Activated CD8-positive, alpha-beta memory T cell treated with anti-CD3 and anti-CD28 coated beads for 4 hours (primary cell): Measurements from ENCODE around the gene CAMK4.
"Not testable (repeated sequence)": the region's sequence is repeated elsewhere in the genome, so short reads cannot be mapped to it uniquely, and the experiment has no call there.

Experiments used
- DNase-seq, 2 donors: peaks; one replicate each; pipeline ENCODE4 v3.0.0-alpha.2; 2020; ENCODE audit warnings: low read depth in 2 of 2

CAMK4 gene

DNA sequence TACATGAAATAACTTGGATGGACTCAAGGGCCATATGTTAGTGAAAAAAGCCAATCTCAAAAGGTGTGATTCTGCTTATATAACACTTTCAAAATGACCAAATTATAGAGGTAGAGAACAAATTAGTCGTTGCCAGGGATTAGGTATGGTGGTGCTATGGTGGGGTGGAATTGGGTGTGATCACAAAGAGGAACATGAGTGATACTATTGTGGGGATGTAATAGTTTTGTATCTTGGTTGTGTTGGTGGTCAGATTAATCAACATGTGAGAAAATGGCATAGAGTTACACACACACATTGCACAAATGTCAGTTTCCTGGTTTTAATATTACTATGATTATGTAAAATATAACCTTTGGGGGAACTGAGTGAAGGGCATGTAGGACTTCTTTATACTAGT is 31.9 kb downstream of the CAMK4 start:
- DNase-seq = no peak

DNA sequence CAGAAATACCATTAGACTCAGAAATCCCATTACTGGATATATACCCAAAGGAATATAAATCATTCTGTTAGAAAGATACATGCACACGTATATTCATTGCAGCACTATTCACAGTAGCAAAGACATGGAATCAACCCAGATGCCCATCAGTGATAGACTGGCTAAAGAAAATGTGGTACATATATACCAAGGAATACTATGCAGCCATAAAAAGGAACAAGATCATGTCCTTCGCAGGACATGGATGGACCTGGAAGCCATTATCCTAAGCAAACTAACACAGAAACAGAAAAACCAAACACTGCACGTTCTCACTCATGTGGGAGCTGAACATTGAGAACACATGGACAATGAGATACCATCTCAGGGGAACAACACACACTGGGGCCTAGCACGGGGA is 33.4 kb downstream of the CAMK4 start:
- not testable (repeated sequence) for DNase-seq

DNA sequence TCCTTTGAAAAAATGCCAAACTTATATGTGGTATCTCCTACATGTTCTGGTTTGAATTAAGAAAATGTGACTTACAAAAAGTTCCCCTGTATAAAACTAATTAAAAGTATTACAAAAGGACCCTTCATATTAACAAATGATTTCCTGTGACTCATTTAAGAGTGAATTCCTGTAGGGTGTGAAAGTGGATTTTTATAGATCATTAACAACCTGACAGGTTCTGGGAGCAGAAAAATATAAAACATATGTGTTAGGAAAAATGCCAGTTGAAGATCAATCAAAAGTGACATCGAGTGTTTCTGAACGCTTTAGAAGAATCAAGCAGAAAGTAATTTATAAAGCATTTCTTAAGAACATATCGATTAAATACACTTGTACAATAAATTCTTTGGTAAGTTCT is 35.5 kb downstream of the CAMK4 start:
- DNase-seq = no peak

DNA sequence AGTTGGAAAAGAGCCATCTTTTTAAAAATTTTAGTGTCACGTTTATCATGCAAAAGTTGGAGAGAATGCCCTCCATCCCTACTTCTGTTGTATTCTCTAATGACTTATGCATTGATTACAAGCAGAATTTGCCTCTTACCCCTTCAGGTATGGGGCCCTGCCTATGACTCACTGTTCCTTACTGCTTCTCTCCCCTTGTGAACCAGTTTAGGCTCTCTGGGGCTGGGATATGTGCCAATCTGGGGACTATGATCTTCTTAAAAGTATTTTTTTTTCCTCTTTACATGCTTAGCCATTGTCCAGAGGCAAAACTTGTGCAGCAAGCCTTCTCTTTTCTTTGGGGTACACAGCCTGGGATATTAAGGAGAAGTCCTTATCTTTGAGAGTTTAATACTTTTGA is 37.4 kb downstream of the CAMK4 start:
- DNase-seq = no peak

DNA sequence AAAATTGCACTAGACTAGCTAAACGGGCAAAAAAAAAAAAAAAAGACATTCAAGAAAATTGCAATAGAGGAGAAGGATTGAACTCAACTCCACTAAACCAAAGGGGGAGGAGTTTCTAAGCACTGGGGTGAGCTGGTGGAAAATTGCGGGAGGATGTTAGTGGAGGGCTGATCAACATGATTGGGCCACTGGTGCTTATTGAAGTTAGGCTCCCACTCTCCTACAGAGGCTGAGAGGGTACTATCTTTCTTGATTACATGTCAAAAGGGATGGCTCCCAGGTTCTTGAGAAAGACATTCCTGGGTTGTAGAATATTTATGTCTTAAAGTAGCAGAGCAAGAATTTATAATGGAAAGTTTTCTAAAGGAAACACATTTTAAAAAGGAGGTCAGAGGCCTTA is 38.0 kb downstream of the CAMK4 start:
- no peak for DNase-seq

DNA sequence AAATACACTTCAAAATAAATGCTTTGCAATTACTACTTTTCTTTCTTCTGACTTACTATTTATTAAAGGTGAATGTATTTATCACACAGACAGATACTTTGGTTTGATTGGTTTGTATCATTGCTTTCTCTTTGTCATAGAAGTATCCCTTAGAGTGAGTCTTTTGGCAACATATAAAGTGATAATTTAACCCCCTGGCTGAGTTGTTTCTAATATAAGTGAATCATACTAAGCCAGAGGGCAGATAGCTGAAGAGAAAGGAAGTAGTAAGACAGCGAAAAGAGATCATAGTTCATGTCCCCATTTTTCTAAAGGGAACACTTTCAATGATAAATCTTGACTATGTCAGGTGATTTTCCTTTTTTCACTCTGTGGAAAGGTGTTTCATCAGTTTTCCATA is 38.6 kb downstream of the CAMK4 start:
- DNase-seq = no peak

DNA sequence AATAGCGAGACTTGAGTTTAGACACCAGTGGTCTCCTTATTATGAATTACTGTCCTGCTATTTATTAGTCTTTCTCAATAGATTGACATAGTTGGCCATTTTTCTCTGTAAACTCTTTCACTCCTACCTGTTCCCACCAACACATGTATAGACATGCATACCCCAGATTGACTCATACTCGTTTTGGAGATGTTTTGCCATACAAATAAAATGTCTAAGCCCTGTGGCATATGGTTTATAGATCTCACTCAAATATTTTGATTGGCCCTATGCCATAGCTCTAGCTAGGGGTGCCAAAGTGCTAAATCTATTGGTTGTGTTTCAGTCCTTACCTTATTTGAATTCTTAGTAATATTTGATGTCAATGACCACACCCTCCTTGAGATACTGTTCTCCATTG is 42.3 kb downstream of the CAMK4 start:
- DNase-seq = no peak

DNA sequence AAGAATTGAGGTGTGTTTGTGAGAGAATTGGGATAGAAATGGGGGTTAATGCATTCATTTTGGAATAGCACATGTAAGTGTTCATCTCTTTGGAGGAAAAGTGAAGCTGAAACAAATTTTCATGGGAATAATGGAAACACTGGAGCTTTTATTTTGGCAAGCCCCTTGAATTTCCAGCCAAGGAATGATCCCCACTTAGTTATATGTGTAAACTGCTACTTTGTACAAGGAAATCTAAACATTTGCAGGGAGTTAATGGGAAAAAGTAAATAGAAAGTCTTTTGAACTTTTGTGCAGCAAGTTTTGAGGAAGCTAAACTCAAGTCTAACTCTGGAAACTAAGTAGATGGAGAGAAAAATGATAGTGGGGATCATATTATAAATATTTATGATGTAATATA is 44.1 kb downstream of the CAMK4 start:
- no peak for DNase-seq

DNA sequence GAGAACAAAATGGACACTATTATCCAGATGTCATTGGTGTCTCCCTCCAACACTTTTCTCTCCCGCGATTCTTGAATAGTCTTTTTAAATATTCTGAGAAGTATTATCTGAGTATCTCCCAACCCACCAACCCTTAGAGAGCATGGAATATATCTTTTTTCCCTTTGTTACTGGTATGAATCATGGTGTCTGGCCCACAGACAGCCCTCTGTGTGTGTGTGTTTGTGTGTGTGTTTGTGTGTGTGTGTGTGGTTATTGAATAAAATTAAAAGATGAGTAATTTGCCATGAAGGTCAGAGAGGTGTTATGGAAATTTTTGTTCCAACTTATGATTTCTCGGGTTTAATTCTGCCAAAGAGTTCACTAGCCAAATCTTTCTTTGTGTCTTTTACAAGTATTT is 47.7 kb downstream of the CAMK4 start:
- no peak for DNase-seq

DNA sequence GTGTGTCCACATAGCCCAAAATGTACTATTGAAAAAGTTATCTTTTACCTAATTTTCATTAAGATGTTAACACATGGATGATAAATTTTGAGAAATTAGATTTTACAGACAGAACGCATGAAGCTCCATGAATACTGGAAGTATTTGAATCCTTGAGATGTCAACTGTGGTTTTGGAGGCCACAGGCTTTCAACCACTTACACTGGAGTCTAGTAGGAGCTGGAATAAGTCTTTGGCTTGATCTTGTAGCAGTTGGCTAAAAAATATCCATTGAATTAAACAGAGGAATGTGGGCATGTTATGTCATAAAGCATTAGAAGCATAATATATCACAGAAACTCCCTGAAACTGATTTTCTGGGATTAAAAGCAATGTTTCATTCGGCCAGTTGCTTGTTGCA is 52.9 kb downstream of the CAMK4 start:
- DNase-seq = no peak

DNA sequence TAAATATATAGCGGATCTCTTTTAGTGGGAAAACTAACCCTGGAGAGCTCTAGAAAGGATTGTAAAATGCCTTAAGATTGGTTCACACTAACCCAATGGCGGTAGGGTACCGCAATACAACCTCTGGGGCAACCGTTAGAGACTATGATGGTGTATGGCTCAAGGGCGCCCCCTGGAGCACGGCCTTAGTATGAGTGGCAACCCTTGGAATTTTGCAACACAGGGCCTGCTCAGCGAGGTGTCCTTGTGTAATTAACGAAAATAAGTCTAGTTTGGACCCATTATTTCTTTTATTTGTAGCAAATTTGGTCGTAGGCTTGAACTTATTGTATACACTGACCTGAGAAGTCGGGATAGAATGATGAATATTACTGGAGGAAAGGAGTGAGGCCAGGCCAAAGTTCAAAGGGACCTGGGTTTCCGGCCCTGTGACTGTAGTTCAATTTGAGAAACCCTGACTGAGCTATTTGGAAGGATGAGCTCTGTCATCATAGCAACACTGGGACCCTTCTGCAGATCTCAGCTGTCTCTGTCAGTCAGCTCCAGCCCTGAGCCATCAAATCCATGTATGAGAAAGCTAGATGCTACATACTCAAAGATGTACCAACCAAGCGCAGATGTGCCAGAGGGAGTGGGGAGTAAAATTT is 54.8 kb downstream of the CAMK4 start:
- peak; percentile 76 for DNase-seq

DNA sequence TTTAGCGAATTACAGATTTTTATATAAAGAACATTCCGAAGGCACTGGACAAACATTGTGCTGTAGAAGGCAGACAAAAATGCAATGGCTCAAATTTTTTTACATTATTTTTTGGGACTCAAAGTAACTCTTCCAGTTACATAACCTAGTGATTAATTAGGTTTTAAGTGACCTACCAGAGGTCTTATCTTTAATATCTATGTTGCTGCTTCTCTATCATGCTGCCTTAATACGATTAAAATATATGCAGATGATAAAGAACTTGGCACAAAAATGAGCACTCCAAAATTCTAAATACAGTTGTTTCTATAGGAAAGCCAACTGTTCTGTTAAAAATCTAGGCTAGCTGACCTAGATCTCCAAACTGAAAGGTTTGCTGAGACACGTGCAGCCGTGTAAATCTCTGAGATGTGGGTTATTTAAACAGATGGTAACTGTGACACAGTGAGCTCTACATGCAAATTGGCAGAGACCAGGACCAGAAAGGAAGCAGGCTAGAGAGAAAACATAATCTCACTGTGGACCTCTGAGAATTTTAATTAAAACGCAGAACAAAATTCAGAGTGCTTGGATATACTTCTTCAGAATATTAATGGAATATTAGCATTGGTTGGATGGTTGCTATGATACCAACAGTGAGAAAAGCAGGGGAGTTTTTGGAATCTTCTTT is 56.2 kb downstream of the CAMK4 start:
- DNase-seq = no peak

DNA sequence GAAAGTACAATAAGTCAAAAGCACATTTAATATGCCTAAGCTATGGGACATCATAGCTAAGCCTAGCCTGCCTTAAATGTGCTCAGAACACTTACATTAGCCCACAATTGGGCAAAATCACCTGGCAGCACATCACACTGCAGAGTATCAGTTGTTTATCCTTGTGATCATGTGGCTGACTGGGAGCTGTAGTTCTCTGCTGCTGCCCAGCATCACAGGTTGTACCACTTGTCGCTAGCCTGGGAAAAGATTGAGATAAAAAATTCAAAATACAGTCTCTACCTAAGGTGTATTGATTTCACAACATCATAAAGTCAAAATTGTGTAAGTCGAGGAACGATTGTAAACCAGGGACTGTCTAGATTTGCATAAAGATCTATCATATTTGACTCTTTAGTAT is 58.6 kb downstream of the CAMK4 start:
- no peak for DNase-seq

DNA sequence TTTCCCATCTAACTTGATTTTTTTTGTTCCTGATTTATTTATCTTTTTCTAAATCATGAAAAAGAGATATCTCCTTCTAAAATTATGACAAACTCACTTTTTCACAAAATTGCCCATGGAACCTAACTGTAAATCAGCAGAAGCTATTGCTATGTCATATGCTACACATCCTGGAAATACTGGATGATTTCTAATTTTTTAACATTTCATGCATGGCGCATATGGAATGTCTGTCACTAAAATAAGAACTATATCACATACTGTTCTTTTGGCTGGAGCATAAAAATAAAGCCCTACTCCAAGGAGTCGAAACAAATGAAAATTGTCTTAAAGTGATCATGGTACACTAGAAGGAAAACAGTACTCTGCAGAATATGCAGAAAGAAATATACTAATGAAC is 60.6 kb downstream of the CAMK4 start:
- no peak for DNase-seq

DNA sequence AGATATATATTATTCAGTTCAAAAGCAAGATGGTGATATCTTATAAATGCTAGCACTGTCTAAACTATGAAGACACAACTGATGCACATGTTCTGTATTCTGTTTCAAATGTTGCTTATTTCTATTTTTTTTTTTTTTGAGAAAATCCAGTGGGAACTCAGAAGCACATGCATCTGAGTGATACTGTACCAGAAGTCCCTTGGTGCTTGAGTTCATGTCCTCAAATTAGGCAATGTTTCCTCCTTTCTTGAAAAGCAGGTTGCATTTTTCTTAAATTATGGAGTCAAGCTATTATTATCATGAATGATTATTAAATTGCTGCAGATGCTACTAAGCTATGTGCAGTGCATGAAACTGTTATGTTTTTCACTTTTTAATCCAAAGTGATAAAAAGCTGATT is 70.4 kb downstream of the CAMK4 start:
- DNase-seq = no peak

DNA sequence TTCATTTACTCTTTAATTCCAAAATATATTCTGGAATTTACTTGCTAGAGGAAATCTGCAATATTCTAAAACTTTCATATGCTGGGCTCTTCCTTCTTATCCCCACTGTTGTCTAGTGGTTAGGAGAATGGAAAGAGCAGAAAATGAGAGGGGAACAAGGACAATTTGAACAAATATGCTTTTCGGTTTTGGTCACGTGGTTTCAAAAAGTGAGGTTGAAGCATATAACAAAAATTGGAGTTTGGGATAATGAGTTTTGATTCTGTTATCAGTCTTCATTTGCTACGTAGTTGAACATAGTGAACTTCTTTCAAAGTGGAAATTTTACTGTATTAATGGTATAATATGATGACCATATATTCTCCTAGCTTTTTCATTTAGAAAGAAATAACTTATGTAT is 71.5 kb downstream of the CAMK4 start:
- DNase-seq = no peak

DNA sequence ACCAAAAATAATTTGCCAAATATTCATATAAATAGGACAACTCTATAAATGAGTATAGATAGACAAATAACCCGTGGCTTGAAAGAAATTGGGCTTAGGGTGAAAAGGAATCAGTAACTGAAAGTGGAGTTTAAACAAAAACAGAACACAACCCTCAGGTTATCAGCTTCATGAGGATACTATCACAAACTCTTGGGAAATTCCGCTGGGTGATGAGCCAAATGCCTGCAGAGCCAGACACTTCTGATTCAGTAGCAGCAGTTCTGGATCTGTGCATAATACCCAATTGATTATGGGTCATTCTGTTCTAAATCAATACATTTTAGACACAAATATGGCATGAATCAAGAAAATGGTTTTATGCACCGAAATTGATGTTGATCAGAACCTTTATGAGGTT is 72.4 kb downstream of the CAMK4 start:
- DNase-seq = no peak

DNA sequence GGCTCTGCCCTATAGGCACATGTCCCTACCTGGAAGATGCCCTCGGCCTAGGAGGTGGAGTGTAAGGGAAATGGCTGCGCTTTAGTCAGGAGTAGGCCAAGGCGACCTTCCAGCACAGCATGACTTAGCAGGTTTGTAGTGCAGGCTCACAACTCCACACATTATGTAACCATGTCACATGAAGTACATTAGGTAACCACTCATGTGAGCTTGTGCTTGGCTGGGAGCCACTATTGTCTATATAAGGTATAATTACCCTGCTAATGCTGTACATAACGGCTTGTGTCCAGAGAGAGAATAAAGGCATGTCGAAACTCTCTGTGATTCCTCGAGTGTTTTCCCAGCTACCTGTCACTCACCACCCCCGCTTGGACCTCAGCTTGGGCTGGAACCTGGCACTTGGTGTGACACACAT is 74.9 kb downstream of the CAMK4 start:
- no peak for DNase-seq

DNA sequence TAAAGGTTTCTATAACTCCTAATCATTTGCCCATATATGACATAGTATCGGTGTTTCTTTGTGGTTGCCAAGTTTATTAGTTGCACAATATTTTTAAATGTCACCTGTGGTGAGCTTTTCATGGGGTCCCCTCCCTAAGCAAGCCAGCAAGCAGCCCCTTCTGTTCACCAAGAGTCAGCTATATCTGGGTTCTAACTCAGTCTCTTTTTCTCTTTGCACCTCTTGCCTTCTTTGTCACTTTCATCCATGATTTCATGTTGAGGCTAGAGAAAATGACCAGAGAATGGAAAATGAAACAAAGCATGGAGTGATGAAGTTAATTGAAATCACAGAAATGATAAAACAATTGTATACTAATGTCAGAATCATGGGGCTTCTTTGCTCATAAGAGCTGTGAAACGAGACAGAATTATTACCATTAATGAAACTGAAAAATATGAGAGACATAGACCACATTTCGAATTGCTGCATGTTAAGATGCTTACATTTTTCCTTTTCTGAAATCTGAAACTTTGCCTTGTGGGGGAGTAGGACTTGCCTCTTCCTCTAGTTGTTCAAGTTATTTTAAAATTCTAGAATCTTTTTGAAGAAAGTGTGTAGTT is 75.7 kb downstream of the CAMK4 start:
- no peak for DNase-seq

DNA sequence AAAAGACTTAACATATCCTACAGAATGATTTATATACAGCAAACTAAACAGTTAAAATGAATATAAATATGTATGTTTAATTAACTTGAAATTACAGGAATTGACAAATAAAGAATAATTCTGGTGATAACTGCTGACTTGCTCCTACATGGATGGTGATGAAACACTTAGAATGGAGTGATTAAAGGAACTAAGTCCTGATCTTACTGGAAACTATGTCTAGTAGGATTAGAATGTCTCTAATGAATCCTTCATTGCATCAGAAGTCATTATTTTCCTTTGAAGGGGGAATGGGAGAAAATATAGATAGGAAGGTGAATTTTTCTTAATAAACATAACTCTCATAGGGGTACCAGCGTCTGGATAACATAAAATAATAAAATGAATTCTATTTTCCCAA is 77.1 kb downstream of the CAMK4 start:
- DNase-seq = no peak

DNA sequence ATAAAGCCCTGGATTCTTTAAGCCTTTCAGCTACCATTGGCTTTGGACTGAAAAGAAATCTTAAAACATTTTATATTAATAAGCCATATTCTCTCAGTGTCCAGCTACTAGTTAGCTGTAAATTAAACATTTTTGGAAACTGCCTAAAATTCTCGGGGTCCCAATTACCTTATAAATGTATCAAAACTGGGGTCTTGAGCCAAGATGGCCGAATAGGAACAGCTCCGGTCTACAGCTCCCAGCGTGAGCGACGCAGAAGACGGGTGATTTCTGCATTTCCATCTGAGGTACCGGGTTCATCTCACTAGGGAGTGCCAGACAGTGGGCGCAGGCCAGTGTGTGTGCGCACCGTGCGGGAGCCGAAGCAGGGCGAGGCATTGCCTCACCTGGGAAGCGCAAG is 77.9 kb downstream of the CAMK4 start:
- DNase-seq = not testable (repeated sequence)

DNA sequence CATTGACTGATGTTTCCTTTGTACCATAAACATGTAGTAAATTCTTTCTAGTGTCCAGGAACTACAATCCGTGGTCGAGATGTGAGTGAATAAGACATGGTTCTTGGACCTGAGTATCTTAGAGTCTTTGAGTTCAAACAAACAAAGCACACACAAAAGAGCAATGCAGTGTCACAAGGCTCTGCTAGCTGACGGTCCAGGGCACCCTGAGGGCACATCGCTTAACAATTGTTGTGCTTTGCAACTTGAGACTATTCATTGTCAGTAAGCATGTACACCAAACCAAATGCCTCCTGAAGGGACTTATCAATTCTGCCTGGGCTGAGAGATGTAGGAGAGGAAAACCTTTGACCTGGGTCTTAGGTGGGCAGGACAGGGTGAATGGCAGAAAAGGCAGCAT is 84.8 kb downstream of the CAMK4 start:
- no peak for DNase-seq

DNA sequence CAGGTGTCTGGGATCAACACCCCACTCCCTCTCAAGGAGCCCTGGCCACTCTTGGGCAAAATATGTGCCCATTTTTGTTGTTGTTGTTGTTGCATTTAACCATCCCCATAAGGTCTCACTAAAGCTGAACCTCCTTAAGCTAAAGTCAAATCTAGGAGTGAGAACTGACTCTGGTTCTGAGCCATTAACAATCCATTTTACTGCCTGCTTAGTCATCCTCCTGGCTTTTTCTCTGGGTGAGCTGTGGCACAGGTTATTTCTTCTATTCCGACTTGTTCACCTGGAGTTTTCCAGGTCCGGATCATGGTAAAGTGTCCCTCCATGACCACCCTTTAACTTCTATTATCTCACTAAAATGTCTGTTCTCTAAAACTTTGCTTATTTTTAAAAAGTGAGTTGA is 85.2 kb downstream of the CAMK4 start:
- DNase-seq = no peak
